Psoas muscle (tissue), 8 donors: ENCODE measurements around the gene DUSP6. TPM values are rescaled to one million over a fixed set of nuclear protein-coding genes. Genes with fewer than 3 reads are reported as not detected.

ENCODE experiments used
- ATAC-seq, 4 donors: fragments of 200-7000 bp; cut with Tn5 transposase; one replicate each; pipeline ENCODE4 v1.9.1; 2020; ENCODE audit warnings: moderate library complexity in 3 of 4, mild to moderate bottlenecking in 2 of 4
- DNase-seq, 2 donors: peaks; one replicate each; pipeline ENCODE4 v3.0.0-alpha.2; 2020
- H3K27ac ChIP-seq: fragments of 200-600 bp; one replicate; pipeline ENCODE4 v1.8.0; 2022
- H3K27me3 ChIP-seq, 3 donors: fragments of 200-600 bp in 1 of 3; one replicate each; pipeline versions ENCODE4 v1.6.1 to v1.8.0; 2013 to 2022; ENCODE audit warnings: low read length in 2 of 3, mild to moderate bottlenecking in 2 of 3, moderate library complexity in 1 of 3; ENCODE audit not compliant: insufficient read depth in 3 of 3
- H3K36me3 ChIP-seq, 2 donors: fragments of 200-600 bp in 1 of 2; one replicate each; pipeline versions ENCODE4 v1.6.1 to v1.8.0; 2013 to 2022; ENCODE audit warnings: low read depth in 1 of 2, mild to moderate bottlenecking in 1 of 2, moderate library complexity in 1 of 2; ENCODE audit not compliant: insufficient read depth in 1 of 2
- H3K4me1 ChIP-seq: fragments of 200-600 bp; one replicate; pipeline ENCODE4 v1.8.0; 2022
- H3K4me3 ChIP-seq: fragments of 200-600 bp; one replicate; pipeline ENCODE4 v1.8.0; 2022; ENCODE audit warnings: mild to moderate bottlenecking
- H3K9me3 ChIP-seq: fragments of 200-600 bp; one replicate; pipeline ENCODE4 v1.8.0; 2022
- CTCF ChIP-seq: fragments of 200-600 bp; IDR thresholded peaks from one replicate; pipeline ENCODE4 v1.8.0; 2022; ENCODE audit warnings: antibody characterized with exemption
- WGBS, 3 donors: extraction: QIAGEN DNeasy Blood & Tissue Kit; methylation state at CpG; one replicate each; pipeline versions ENCODE4 v1.1.6 to v1.1.7; 2013; 5-methylcytosine and 5-hydroxymethylcytosine counted together
- intact Hi-C, 2 donors: fragments of 100-400 bp; cut with DNase I; formaldehyde crosslinking; loops; one replicate each; pipeline versions ENCODE4 v1.11.0 to v1.14.2; 2022
- polyA plus RNA-seq, 3 donors: library from polyadenylated mRNA; stranded (reverse); fragments of 200-250 nt; gene quantifications; one replicate each; pipeline ENCODE4 v1.2.3, GENCODE V29; 2013
- total RNA-seq, 4 donors: library from RNA; stranded (reverse); fragmentation: NEBNext Ultra II Directional in 2 of 4; extraction: Animal tissue kit (Norgen Biotek cat#: 25700) in 2 of 4; gene quantifications; one replicate each; pipeline versions ENCODE4 v1.2.1 to v1.2.4, GENCODE V29; 2021 to 2023
- donor health status: healthy with polysubstance abuse.
- donor health status: DM: no; HTN: no; CAD: no; lungs with moderate emphysema.
- donor health status: Bipolar disorder and iron deficiency.
- donor health status: healthy.
- donor health status: DM: yes; HTN: yes; CAD: no.
- donor health status: DM: no; HTN: no; CAD: no.
- donor health status: DM: no; HTN: no; CAD: no.
- donor health status: DM: yes; HTN: yes; CAD: no.

DUSP6 gene
- total and polyA plus RNA-seq, 7 donors, result 5.0 to 27.0 (median 12.3) TPM

GRCh38 chr12:89364631-89365030, 12.3 kb upstream of the DUSP6 start:
- H3K9me3 ChIP-seq, result no peaks in the 10 kb centered on the region
- no peak for TF ChIP-seq CTCF
- H3K27me3 ChIP-seq, result no peaks in the 10 kb centered on the region
- no peaks in the 10 kb centered on the region for H3K36me3 ChIP-seq
- no peak for DNase-seq
- intact Hi-C loops, result no loop called here
- WGBS, 3 donors, result 79 to 91% (median 79%) methylated on average over 2 of the region's 2 CpGs
- H3K27ac ChIP-seq, result no peak overlapping the region
- no peak overlapping the region for H3K4me3 ChIP-seq
- peaks cover 4% of the 10 kb centered on the region for H3K4me1 ChIP-seq
- ATAC-seq, result no peak

GRCh38 chr12:89364058-89364457, 11.8 kb upstream of the DUSP6 start:
- WGBS, 3 donors, result 49 to 61% (median 60%) methylated on average over 2 of the region's 2 CpGs
- Histone ChIP-seq H3K27ac (no peak overlapping the region), H3K4me3 (no peak overlapping the region), H3K4me1 (peaks cover 4% of the 10 kb centered on the region), H3K9me3 (no peaks in the 10 kb centered on the region), H3K27me3 (no peaks in the 10 kb centered on the region), H3K36me3 (no peaks in the 10 kb centered on the region)
- no peak for TF ChIP-seq CTCF
- DNase-seq (no peak), ATAC-seq (no peak)
- intact Hi-C loops, result no loop called here

- no peak for TF ChIP-seq CTCF
- intact Hi-C loops, result no loop called here
- Histone ChIP-seq H3K4me1 (peaks cover 4% of the 10 kb centered on the region), H3K27ac (no peak overlapping the region), H3K9me3 (no peaks in the 10 kb centered on the region), H3K27me3 (no peaks in the 10 kb centered on the region), H3K4me3 (no peak overlapping the region), H3K36me3 (no peaks in the 10 kb centered on the region)
- ATAC-seq (no peak), DNase-seq (no peak)
Observed at GRCh38 chr12:89363582-89363981, 11.3 kb upstream of the DUSP6 start.

GRCh38 chr12:89363084-89363483, 10.8 kb upstream of the DUSP6 start:
- TF ChIP-seq CTCF, result no peak

GRCh38 chr12:89359615-89360014, 7.3 kb upstream of the DUSP6 start:
- Histone ChIP-seq H3K27ac (no peak overlapping the region), H3K4me1 (peaks cover 4% of the 10 kb centered on the region), H3K4me3 (no peak overlapping the region), H3K27me3 (peaks cover 0 to 27% (median 2%) of the 10 kb centered on the region in 3 donors), H3K9me3 (no peaks in the 10 kb centered on the region), H3K36me3 (no peaks in the 10 kb centered on the region)
- ATAC-seq, result no peak
- DNase-seq, result no peak
- 96 to 97% (median 97%) methylated on average over 3 of the region's 3 CpGs for WGBS, 3 donors
- TF ChIP-seq CTCF, result no peak
- intact Hi-C loops, result no loop called here

More at GRCh38 chr12:89363084-89363483, 10.8 kb upstream of the DUSP6 start:
- 67 to 84% (median 68%) methylated on average over 4 of the region's 4 CpGs for WGBS, 3 donors
- no peak for DNase-seq
- Histone ChIP-seq H3K27ac (no peak overlapping the region), H3K4me1 (peaks cover 4% of the 10 kb centered on the region), H3K36me3 (no peaks in the 10 kb centered on the region), H3K9me3 (no peaks in the 10 kb centered on the region), H3K4me3 (no peak overlapping the region), H3K27me3 (no peaks in the 10 kb centered on the region)
- intact Hi-C loops, result no loop called here
- no peak for ATAC-seq
